Measurements from ENCODE around the gene FGF22.
A peak's percentile ranks its signal among the peaks of the same experiment; 100 is the strongest.

FGF22 gene

GRCh38 chr19:680287-681028, 40.8 kb downstream of the FGF22 start:
- peak; percentile 100 for DNase-seq (ENCODE audit: low read depth)

- no peak for DNase-seq (ENCODE audit: low read depth)
These were observed 41.6 kb downstream of the FGF22 start for GRCh38 chr19:681029-682019.

GRCh38 chr19:682678-683320, 43.1 kb downstream of the FGF22 start:
- DNase-seq (ENCODE audit: low read depth) = no peak

- no peak for DNase-seq (ENCODE audit: low read depth)
These were observed 45.8 kb downstream of the FGF22 start for GRCh38 chr19:685454-685931.

- no peak for DNase-seq (ENCODE audit: low read depth)
These were observed 47.1 kb downstream of the FGF22 start for GRCh38 chr19:686589-687297.

GRCh38 chr19:687569-688166, 48.0 kb downstream of the FGF22 start:
- DNase-seq (ENCODE audit: low read depth) = no peak

GRCh38 chr19:688214-688613, 48.5 kb downstream of the FGF22 start:
- no peak for DNase-seq (ENCODE audit: low read depth)

- no peak for DNase-seq (ENCODE audit: low read depth)
These were observed 49.3 kb downstream of the FGF22 start for GRCh38 chr19:688992-689391.

GRCh38 chr19:690203-690602, 50.5 kb downstream of the FGF22 start:
- no peak for DNase-seq (ENCODE audit: low read depth)
